Loucy (cell line): ENCODE measurements around the gene VPS29.

Experiments used
- EZH2phosphoT487 ChIP-seq: fragments of 200-600 bp; IDR thresholded peaks from 2 replicates; pipeline ENCODE4 v1.6.1; 2018; ENCODE audit warnings: antibody characterized with exemption, mild to moderate bottlenecking, moderate library complexity, borderline replicate concordance
- TF ChIP-seq, protein P1 (sequence below): fragments of 200-600 bp; sonication (generic); conservative IDR thresholded peaks from 2 replicates; pipeline ENCODE4 v1.5.1; 2014; ENCODE audit warnings: mild to moderate bottlenecking, antibody characterized with exemption, low read length

DNA sequence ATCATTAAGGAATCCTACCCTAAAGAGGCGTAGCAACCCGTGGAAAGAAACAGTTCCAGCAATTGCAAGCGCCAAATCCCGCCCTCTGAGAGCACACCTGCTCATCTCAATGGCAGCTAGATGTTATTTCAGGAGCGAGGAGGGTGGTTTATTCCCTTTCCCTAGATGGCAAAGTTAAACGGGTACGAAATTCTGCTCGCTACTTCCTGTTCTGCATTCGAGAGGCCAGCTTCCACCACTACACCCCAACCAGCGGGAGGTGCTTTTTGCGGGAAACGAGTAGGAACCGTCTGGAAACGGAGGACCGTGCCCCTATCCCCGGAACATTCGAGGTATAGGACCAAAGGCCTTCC is 536 bp downstream of the VPS29 start:
- TF ChIP-seq, protein P1, sequence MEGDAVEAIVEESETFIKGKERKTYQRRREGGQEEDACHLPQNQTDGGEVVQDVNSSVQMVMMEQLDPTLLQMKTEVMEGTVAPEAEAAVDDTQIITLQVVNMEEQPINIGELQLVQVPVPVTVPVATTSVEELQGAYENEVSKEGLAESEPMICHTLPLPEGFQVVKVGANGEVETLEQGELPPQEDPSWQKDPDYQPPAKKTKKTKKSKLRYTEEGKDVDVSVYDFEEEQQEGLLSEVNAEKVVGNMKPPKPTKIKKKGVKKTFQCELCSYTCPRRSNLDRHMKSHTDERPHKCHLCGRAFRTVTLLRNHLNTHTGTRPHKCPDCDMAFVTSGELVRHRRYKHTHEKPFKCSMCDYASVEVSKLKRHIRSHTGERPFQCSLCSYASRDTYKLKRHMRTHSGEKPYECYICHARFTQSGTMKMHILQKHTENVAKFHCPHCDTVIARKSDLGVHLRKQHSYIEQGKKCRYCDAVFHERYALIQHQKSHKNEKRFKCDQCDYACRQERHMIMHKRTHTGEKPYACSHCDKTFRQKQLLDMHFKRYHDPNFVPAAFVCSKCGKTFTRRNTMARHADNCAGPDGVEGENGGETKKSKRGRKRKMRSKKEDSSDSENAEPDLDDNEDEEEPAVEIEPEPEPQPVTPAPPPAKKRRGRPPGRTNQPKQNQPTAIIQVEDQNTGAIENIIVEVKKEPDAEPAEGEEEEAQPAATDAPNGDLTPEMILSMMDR: no peak
- TF ChIP-seq EZH2phosphoT487: no peak
